AG04450 (cell line): ENCODE measurements around the gene RWDD4. TPM values are rescaled to one million over a fixed set of nuclear protein-coding genes. Genes with fewer than 3 reads are reported as not detected.

Experiments used
- CTCF ChIA-PET: fragments of 300-600, 350-600 bp; formaldehyde crosslinking; extraction: SDS; loops from one replicate; lab custom pipeline; 2022; ENCODE audit warnings: antibody characterized with exemption, inconsistent platforms; lab: Charles Lee
- POLR2A ChIA-PET: fragments of 350-600 bp; formaldehyde crosslinking; extraction: SDS; loops from one replicate; lab custom pipeline; 2021; ENCODE audit warnings: antibody characterized with exemption, inconsistent platforms; lab: Yijun Ruan, JAX
- DNase-seq: peaks from one replicate; pipeline ENCODE4 v3.0.0-alpha.2; 2011; ENCODE audit warnings: low read depth, low spot score
- H3K27ac ChIP-seq: one replicate; pipeline ENCODE4 v1.5.1; 2012; ENCODE audit warnings: low read depth, low read length, control low read depth
- H3K27me3 ChIP-seq: one replicate; pipeline ENCODE4 v1.6.0; 2012; ENCODE audit warnings: low read length; ENCODE audit not compliant: control insufficient read depth, insufficient read depth
- H3K4me3 ChIP-seq: 2 replicates; pipeline ENCODE4 v1.5.1; 2011; ENCODE audit warnings: mild to moderate bottlenecking, low read depth, low read length, control low read depth
- H3K9me3 ChIP-seq: 2 replicates; pipeline ENCODE4 v1.5.1; 2012; ENCODE audit warnings: low read length; ENCODE audit not compliant: control insufficient read depth, insufficient read depth
- CTCF ChIP-seq: IDR thresholded peaks from 2 replicates; pipeline ENCODE4 v1.5.1; 2011; ENCODE audit warnings: low read depth, low read length, control low read depth, inconsistent platforms
- polyA plus RNA-seq: library from polyadenylated mRNA; depleted of rRNA; stranded (reverse); fragments of >200 nt; gene quantifications from 2 replicates; pipeline ENCODE4 v1.2.3, GENCODE V29; 2011

Gene RWDD4
- polyA plus RNA-seq, 1 experiment, result 17.0 TPM

- H3K27me3 ChIP-seq, result peaks cover 2% of the 10 kb centered on the region
- POLR2A ChIA-PET, result no interaction called here
- H3K9me3 ChIP-seq, result no peaks in the 10 kb centered on the region
- no peak overlapping the region for H3K4me3 ChIP-seq
- no peak for TF ChIP-seq CTCF
- no peak overlapping the region for H3K27ac ChIP-seq
- no peak for DNase-seq
- CTCF ChIA-PET, result no interaction called here
These were observed 32.8 kb downstream of the RWDD4 start for GRCh38 chr4:183626168-183626567.

- ChIA-PET CTCF (no interaction called here), POLR2A (no interaction called here)
- Histone ChIP-seq H3K4me3 (no peak overlapping the region), H3K27ac (no peak overlapping the region), H3K27me3 (peaks cover 2% of the 10 kb centered on the region), H3K9me3 (no peaks in the 10 kb centered on the region)
- no peak for DNase-seq
- no peak for TF ChIP-seq CTCF
These were observed 34.4 kb downstream of the RWDD4 start for GRCh38 chr4:183624548-183624947.

GRCh38 chr4:183621875-183622274 lies 37.1 kb downstream of the RWDD4 start:
- H3K9me3 ChIP-seq, result no peaks in the 10 kb centered on the region
- ChIA-PET POLR2A (no interaction called here), CTCF (no interaction called here)
- no peak for DNase-seq
- H3K27ac ChIP-seq, result no peak overlapping the region
- H3K27me3 ChIP-seq, result no peaks in the 10 kb centered on the region
- no peak overlapping the region for H3K4me3 ChIP-seq
- no peak for TF ChIP-seq CTCF

GRCh38 chr4:183620421-183620820 lies 38.6 kb downstream of the RWDD4 start:
- ChIA-PET POLR2A (no interaction called here), CTCF (interaction anchor here (0.7 kb wide), 1 partner anchor 80 kb away, joined by 3 read pairs; no protein-coding TSS in a partner anchor)
- H3K4me3 ChIP-seq, result no peak overlapping the region
- H3K27me3 ChIP-seq, result no peaks in the 10 kb centered on the region
- DNase-seq, result no peak
- H3K9me3 ChIP-seq, result no peaks in the 10 kb centered on the region
- no peak overlapping the region for H3K27ac ChIP-seq
- TF ChIP-seq CTCF, result no peak

GRCh38 chr4:183618681-183619080 lies 40.3 kb downstream of the RWDD4 start:
- H3K9me3 ChIP-seq, result no peaks in the 10 kb centered on the region
- ChIA-PET POLR2A (no interaction called here), CTCF (no interaction called here)
- no peak overlapping the region for H3K4me3 ChIP-seq
- no peak for TF ChIP-seq CTCF
- H3K27me3 ChIP-seq, result peaks cover 3% of the 10 kb centered on the region
- H3K27ac ChIP-seq, result no peak overlapping the region
- DNase-seq, result no peak
